OCI-LY3 (cell line): ENCODE measurements around the gene SMIM15.

ENCODE experiments used
- CTCF ChIP-seq: fragments of 200-600, 300-600 bp; sonication (generic); IDR thresholded peaks from 2 replicates; pipeline ENCODE4 v1.5.1; 2014; ENCODE audit warnings: antibody characterized with exemption, low read length, low read depth
- EZH2phosphoT487 ChIP-seq: fragments of 200-600 bp; shearing (Covaris generic); IDR thresholded peaks from 2 replicates; pipeline ENCODE4 v1.6.1; 2018; ENCODE audit warnings: antibody characterized with exemption, mixed run types, low read depth

GRCh38 chr5:61160497-61160896, 1.8 kb downstream of the SMIM15 start:
- TF ChIP-seq EZH2phosphoT487 (no peak), CTCF (no peak)
